Measurements from ENCODE around the gene SEC14L5.
"Not testable (repeated sequence)": the region's sequence is repeated elsewhere in the genome, so short reads cannot be mapped to it uniquely, and the experiment has no call there.

- TF ChIP-seq CBFB (IDR thresholded peaks at IDR 0.05; ENCODE audit: low read depth); ZNF274 (IDR thresholded peaks at IDR 0.05; ENCODE audit: insufficient read depth, insufficient read length); HDAC2 (IDR thresholded peaks at IDR 0.05); ATF3 (IDR thresholded peaks at IDR 0.05; ENCODE audit: borderline replicate concordance, extremely low read depth, low read depth, low read length); SMC3 (IDR thresholded peaks at IDR 0.05; ENCODE audit: borderline replicate concordance, low read length): not testable (repeated sequence)
Measured at GRCh38 chr16:4963527-4963926, 5.4 kb downstream of the SEC14L5 start.

Data from GM12878 (cell line).